ENCODE results near the gene BDH1.
A peak's percentile ranks its signal among the peaks of the same experiment; 100 is the strongest.

Gene BDH1

GRCh38 chr3:197504641-197505121, 51.1 kb downstream of the BDH1 start:
- DNase-seq: no peak

- no peak for DNase-seq
These were observed 51.5 kb downstream of the BDH1 start for GRCh38 chr3:197504229-197504628.

GRCh38 chr3:197503652-197504051, 52.1 kb downstream of the BDH1 start:
- no peak for DNase-seq

GRCh38 chr3:197501879-197502620, 53.7 kb downstream of the BDH1 start:
- DNase-seq: peak; percentile 71

- DNase-seq: peak; percentile 39
These were observed 54.3 kb downstream of the BDH1 start for GRCh38 chr3:197501496-197501878.

- DNase-seq: no peak
These were observed 55.0 kb downstream of the BDH1 start for GRCh38 chr3:197500812-197501211.

GRCh38 chr3:197499427-197499826, 56.3 kb downstream of the BDH1 start:
- DNase-seq: peak; percentile 33

GRCh38 chr3:197498499-197499241, 57.1 kb downstream of the BDH1 start:
- DNase-seq: no peak

GRCh38 chr3:197496746-197497125, 59.0 kb downstream of the BDH1 start:
- peak; percentile 56 for DNase-seq

GRCh38 chr3:197495999-197496745, 59.6 kb downstream of the BDH1 start:
- no peak for DNase-seq

GRCh38 chr3:197495499-197495898, 60.3 kb downstream of the BDH1 start:
- no peak for DNase-seq

- no peak for DNase-seq
These were observed 60.7 kb downstream of the BDH1 start for GRCh38 chr3:197495059-197495455.

GRCh38 chr3:197494366-197495058, 61.3 kb downstream of the BDH1 start:
- peak; percentile 48 for DNase-seq

GRCh38 chr3:197493049-197493448, 62.7 kb downstream of the BDH1 start:
- DNase-seq: no peak

- no peak for DNase-seq
These were observed 63.7 kb downstream of the BDH1 start for GRCh38 chr3:197491923-197492664.

- DNase-seq: no peak
These were observed 64.3 kb downstream of the BDH1 start for GRCh38 chr3:197491478-197491877.

- peak; percentile 93 for DNase-seq
These were observed 65.4 kb downstream of the BDH1 start for GRCh38 chr3:197490098-197491058.

GRCh38 chr3:197487911-197488391, 67.8 kb downstream of the BDH1 start:
- DNase-seq: peak; percentile 98

- no peak for DNase-seq
These were observed 68.9 kb downstream of the BDH1 start for GRCh38 chr3:197486861-197487260.

- DNase-seq: no peak
These were observed 70.6 kb downstream of the BDH1 start for GRCh38 chr3:197485143-197485542.
